ENCODE measurements around the gene TNP2. TPM values are rescaled to one million over a fixed set of nuclear protein-coding genes. Genes with fewer than 3 reads are reported as not detected.
A peak's percentile ranks its signal among the peaks of the same experiment; 100 is the strongest.

Gene TNP2
- not detected for total RNA-seq

- DNase-seq (ENCODE audit: low spot score) = no peak
- no peak for ATAC-seq
These were observed at the start of gene TNP2 for GRCh38 chr16:11268921-11269375. TNP2 (minus strand) TSS chr16:11269325; CDS start chr16:11269262, 63 bp downstream.

- ATAC-seq (no peak), DNase-seq (ENCODE audit: low spot score) (no peak)
These were observed 49.7 kb upstream of the TNP2 start for GRCh38 chr16:11318817-11319216.

GRCh38 chr16:11316331-11317015 is 47.3 kb upstream of the TNP2 start:
- DNase-seq (ENCODE audit: low spot score) (no peak), ATAC-seq (no peak)

GRCh38 chr16:11315510-11315909 is 46.4 kb upstream of the TNP2 start:
- ATAC-seq = no peak
- DNase-seq (ENCODE audit: low spot score) = no peak

- ATAC-seq = no peak
- no peak for DNase-seq (ENCODE audit: low spot score)
These were observed 45.3 kb upstream of the TNP2 start for GRCh38 chr16:11314309-11314894.

- DNase-seq (ENCODE audit: low spot score) = no peak
- no peak for ATAC-seq
These were observed 44.6 kb upstream of the TNP2 start for GRCh38 chr16:11313493-11314308.

- peak; percentile 52 for ATAC-seq
- DNase-seq (ENCODE audit: low spot score) = no peak
These were observed 43.8 kb upstream of the TNP2 start for GRCh38 chr16:11312718-11313492.

- DNase-seq (ENCODE audit: low spot score) (no peak), ATAC-seq (no peak)
These were observed 42.0 kb upstream of the TNP2 start for GRCh38 chr16:11310997-11311561.

- ATAC-seq (no peak), DNase-seq (ENCODE audit: low spot score) (no peak)
These were observed 41.5 kb upstream of the TNP2 start for GRCh38 chr16:11310634-11310977.

- DNase-seq (ENCODE audit: low spot score) (no peak), ATAC-seq (peak; percentile 56)
These were observed 40.9 kb upstream of the TNP2 start for GRCh38 chr16:11309895-11310633.

- DNase-seq (ENCODE audit: low spot score) = no peak
- no peak for ATAC-seq
These were observed 39.6 kb upstream of the TNP2 start for GRCh38 chr16:11308493-11309283.

- ATAC-seq (peak; percentile 12), DNase-seq (ENCODE audit: low spot score) (no peak)
These were observed 38.7 kb upstream of the TNP2 start for GRCh38 chr16:11307639-11308492.

GRCh38 chr16:11306997-11307638 is 38.0 kb upstream of the TNP2 start:
- ATAC-seq = peak; percentile 86
- DNase-seq (ENCODE audit: low spot score) = peak; percentile 66

- DNase-seq (ENCODE audit: low spot score) = no peak
These were observed 37.3 kb upstream of the TNP2 start for GRCh38 chr16:11306381-11306780.

GRCh38 chr16:11303405-11304138 is 34.4 kb upstream of the TNP2 start:
- ATAC-seq (no peak), DNase-seq (ENCODE audit: low spot score) (no peak)

More at GRCh38 chr16:11306381-11306780, 37.3 kb upstream of the TNP2 start:
- no peak for ATAC-seq

GRCh38 chr16:11302977-11303376 is 33.9 kb upstream of the TNP2 start:
- no peak for DNase-seq (ENCODE audit: low spot score)

More at GRCh38 chr16:11302977-11303376, 33.9 kb upstream of the TNP2 start:
- ATAC-seq = no peak

All from left lobe of liver (tissue), 2 donors.